CD14-positive monocyte (primary cell): Measurements from ENCODE around the gene TAX1BP1. TPM values are rescaled to one million over a fixed set of nuclear protein-coding genes. Genes with fewer than 3 reads are reported as not detected.

ENCODE experiments used
- DNase-seq, 3 donors: peaks; one replicate each; pipeline ENCODE4 v3.0.0-alpha.2; 2011 to 2022
- H2AFZ ChIP-seq: 2 replicates; pipeline ENCODE4 v1.6.0; 2012; ENCODE audit warnings: mild to moderate bottlenecking, low read depth, low read length, inconsistent platforms; ENCODE audit not compliant: insufficient read depth, poor library complexity, severe bottlenecking
- H3K27ac ChIP-seq, 2 donors: 1 replicate in 1 of 2; 2 replicates in 1 of 2; pipeline ENCODE4 v1.5.1; 2012 to 2013; ENCODE audit warnings: low read length in 2 of 2, control low read depth in 1 of 2, inconsistent platforms in 1 of 2, low read depth in 1 of 2, mild to moderate bottlenecking in 1 of 2
- H3K27me3 ChIP-seq, 2 donors: one replicate each; pipeline versions ENCODE4 v1.6.0 to v1.6.1; 2011 to 2013; ENCODE audit warnings: low read length in 2 of 2; ENCODE audit not compliant: control insufficient read depth in 2 of 2, insufficient read depth in 2 of 2
- H3K36me3 ChIP-seq, 2 donors: replicated peaks in 1 of 2; 1 replicate in 1 of 2; 2 replicates in 1 of 2; pipeline versions ENCODE4 v1.5.1 to v1.6.1; 2012 to 2013; ENCODE audit warnings: low read length in 2 of 2, control low read depth in 1 of 2, inconsistent platforms in 1 of 2, mild to moderate bottlenecking in 1 of 2; ENCODE audit not compliant: insufficient read depth in 2 of 2, control insufficient read depth in 1 of 2
- H3K4me1 ChIP-seq, 2 donors: 1 replicate in 1 of 2; 2 replicates in 1 of 2; pipeline versions ENCODE4 v1.5.1 to v1.6.1; 2012 to 2013; ENCODE audit warnings: low read length in 2 of 2, control low read depth in 1 of 2, inconsistent platforms in 1 of 2, mild to moderate bottlenecking in 1 of 2, moderate library complexity in 1 of 2; ENCODE audit not compliant: insufficient read depth in 2 of 2, control insufficient read depth in 1 of 2
- H3K4me2 ChIP-seq: replicated peaks from 2 replicates; pipeline ENCODE3; 2012; ENCODE audit warnings: low read length, moderate library complexity, mild to moderate bottlenecking; ENCODE audit not compliant: poor library complexity, severe bottlenecking; ENCODE audit errors: extremely low read depth
- H3K4me3 ChIP-seq, 3 experiments: fragments of 200-600 bp in 1 of 3; sonication (generic) in 1 of 3; replicated peaks in 1 of 3; 1 replicate in 2 of 3; 2 replicates in 1 of 3; pipeline ENCODE4 v1.5.1; 2011 to 2013; ENCODE audit warnings: low read length in 3 of 3, mild to moderate bottlenecking in 3 of 3, control low read depth in 2 of 3, low read depth in 2 of 3, inconsistent platforms in 1 of 3, moderate library complexity in 1 of 3
- H3K79me2 ChIP-seq: 2 replicates; pipeline ENCODE4 v1.6.0; 2012; ENCODE audit warnings: mild to moderate bottlenecking, control low read depth, inconsistent platforms, low read length, moderate library complexity; ENCODE audit not compliant: insufficient read depth
- H3K9ac ChIP-seq: 2 replicates; pipeline ENCODE4 v1.6.0; 2017; ENCODE audit warnings: low read length, mild to moderate bottlenecking; ENCODE audit not compliant: insufficient read depth, poor library complexity, severe bottlenecking
- H3K9me3 ChIP-seq, 2 donors: replicated peaks in 1 of 2; 1 replicate in 1 of 2; 2 replicates in 1 of 2; pipeline versions ENCODE4 v1.5.1 to v1.6.1; 2012 to 2013; ENCODE audit warnings: low read length in 2 of 2, control low read depth in 1 of 2; ENCODE audit not compliant: control insufficient read depth in 1 of 2, insufficient read depth in 1 of 2
- H4K20me1 ChIP-seq: 2 replicates; pipeline ENCODE4 v1.6.0; 2012; ENCODE audit warnings: mild to moderate bottlenecking, low read length, control low read depth, moderate library complexity; ENCODE audit not compliant: insufficient read depth
- H3K27ac Mint-ChIP-seq, 7 donors: one replicate each; pipeline ENCODE4 v1.8.0; 2020; ENCODE audit warnings: mild to moderate bottlenecking in 7 of 7, mixed read lengths in 7 of 7, moderate library complexity in 6 of 7, inconsistent platforms in 2 of 7
- H3K27me3 Mint-ChIP-seq, 3 donors: one replicate each; pipeline ENCODE4 v1.8.0; 2021 to 2022; ENCODE audit warnings: low read depth in 3 of 3, mild to moderate bottlenecking in 3 of 3, mixed read lengths in 3 of 3, moderate library complexity in 3 of 3, inconsistent platforms in 1 of 3
- H3K36me3 Mint-ChIP-seq, 2 donors: one replicate each; pipeline ENCODE4 v1.8.0; 2020; ENCODE audit warnings: mixed read lengths in 2 of 2, inconsistent platforms in 1 of 2, mild to moderate bottlenecking in 1 of 2
- H3K4me1 Mint-ChIP-seq: one replicate; pipeline ENCODE4 v1.8.0; 2020; ENCODE audit warnings: mild to moderate bottlenecking, mixed read lengths
- H3K4me3 Mint-ChIP-seq, 2 donors: one replicate each; pipeline ENCODE4 v1.8.0; 2020; ENCODE audit warnings: mild to moderate bottlenecking in 2 of 2, mixed read lengths in 2 of 2, moderate library complexity in 1 of 2
- H3K9me3 Mint-ChIP-seq, 7 donors: one replicate each; pipeline ENCODE4 v1.8.0; 2020 to 2022; ENCODE audit warnings: mixed read lengths in 7 of 7, mild to moderate bottlenecking in 6 of 7, moderate library complexity in 6 of 7, inconsistent platforms in 2 of 7
- CTCF ChIP-seq: fragments of 200-600 bp; IDR thresholded peaks from one replicate; pipeline ENCODE4 v1.8.0; 2022; ENCODE audit warnings: antibody characterized with exemption, mild to moderate bottlenecking
- WGBS: methylation state at CpG from one replicate; pipeline ENCODE4 v1.1.5; 2013; ENCODE audit warnings: missing lambda C conversion rate; ENCODE audit not compliant: insufficient coverage; 5-methylcytosine and 5-hydroxymethylcytosine counted together
- intact Hi-C, 2 donors: fragments of 100-400 bp; cut with micrococcal nuclease; formaldehyde crosslinking; loops; one replicate each; pipeline versions ENCODE4 v1.15.0 to v1.15.1; 2023
- polyA plus RNA-seq, 3 donors: library from polyadenylated mRNA; depleted of rRNA in 1 of 3; unstranded in 2 of 3; stranded (reverse) in 1 of 3; fragments of 300-500 nt in 2 of 3; fragments of >200 nt in 1 of 3; fragmentation: Illumina TruSeq in 2 of 3; gene quantifications; 1 replicate in 2 of 3; 2 replicates in 1 of 3; pipeline ENCODE4 v1.2.3, GENCODE V29; 2012 to 2021

TAX1BP1 gene
- polyA plus RNA-seq, 3 donors = 62.6 to 106 (median 85.3) TPM

- no peaks in the 10 kb centered on the region for H3K79me2 ChIP-seq
- no peaks in the 10 kb centered on the region for H3K27me3 ChIP-seq
- H3K36me3 ChIP-seq = peaks cover 60 to 81% of the 10 kb centered on the region in 2 donors
- H3K4me2 ChIP-seq = no peak overlapping the region
- peaks cover 15% of the 10 kb centered on the region for H4K20me1 ChIP-seq
- WGBS = no CpG with 5 or more reads among the region's 1 CpG
- peaks cover 76 to 88% of the 10 kb centered on the region in 2 donors for H3K36me3 Mint-ChIP-seq
- H3K27ac ChIP-seq = no peak overlapping the region
- no peak for TF ChIP-seq CTCF
- no peak overlapping the region for H2AFZ ChIP-seq
- intact Hi-C loops = no loop called here
- H3K27ac Mint-ChIP-seq = no peak overlapping the region
- H3K4me1 Mint-ChIP-seq = no peaks in the 10 kb centered on the region
- H3K9me3 Mint-ChIP-seq = no peaks in the 10 kb centered on the region
- no peaks in the 10 kb centered on the region for H3K9me3 ChIP-seq
- no peaks in the 10 kb centered on the region for H3K4me1 ChIP-seq
- no peak overlapping the region for H3K4me3 ChIP-seq
- no peak overlapping the region for H3K9ac ChIP-seq
- no peak for DNase-seq
- peaks cover 0 to 2% (median 0%) of the 10 kb centered on the region in 3 donors for H3K27me3 Mint-ChIP-seq
- no peak overlapping the region for H3K4me3 Mint-ChIP-seq
Observed at GRCh38 chr7:27793780-27794179, 53.8 kb downstream of the TAX1BP1 start.

- Histone ChIP-seq H3K9me3 (no peaks in the 10 kb centered on the region), H3K36me3 (peaks cover 66 to 88% of the 10 kb centered on the region in 2 donors), H3K4me3 (no peak overlapping the region), H4K20me1 (peaks cover 10% of the 10 kb centered on the region), H3K4me2 (no peak overlapping the region), H3K4me1 (no peaks in the 10 kb centered on the region), H2AFZ (no peak overlapping the region), H3K27me3 (no peaks in the 10 kb centered on the region), H3K9ac (no peak overlapping the region), H3K27ac (no peak overlapping the region), H3K79me2 (no peaks in the 10 kb centered on the region)
- H3K4me3 Mint-ChIP-seq = no peak overlapping the region
- no CpG with 5 or more reads among the region's 1 CpG for WGBS
- H3K36me3 Mint-ChIP-seq = peaks cover 74 to 84% of the 10 kb centered on the region in 2 donors
- H3K4me1 Mint-ChIP-seq = no peaks in the 10 kb centered on the region
- no peak for TF ChIP-seq CTCF
- H3K27ac Mint-ChIP-seq = no peak overlapping the region
- no peak for DNase-seq
- intact Hi-C loops = no loop called here
- no peaks in the 10 kb centered on the region for H3K9me3 Mint-ChIP-seq
- peaks cover 0 to 2% (median 0%) of the 10 kb centered on the region in 3 donors for H3K27me3 Mint-ChIP-seq
Observed at GRCh38 chr7:27795977-27796376, 56.0 kb downstream of the TAX1BP1 start.
